GM23338 (cell line): ENCODE data around the gene MALRD1. TPM values are rescaled to one million over a fixed set of nuclear protein-coding genes. Genes with fewer than 3 reads are reported as not detected.

Experiments
- ATAC-seq: fragments of 200-7000 bp; cut with Tn5 transposase; 3 replicates; pipeline ENCODE4 v1.9.1; 2020
- DNase-seq: peaks from one replicate; pipeline ENCODE4 v3.0.0-alpha.2; 2015; ENCODE audit warnings: low spot score
- H2AFZ ChIP-seq: fragments of 200-600 bp; sonication (generic); 2 replicates; pipeline ENCODE4 v1.8.0; 2016; ENCODE audit warnings: antibody characterized with exemption, mild to moderate bottlenecking, moderate library complexity
- H3F3A ChIP-seq: fragments of 200-600 bp; sonication (generic); replicated peaks from 2 replicates; pipeline ENCODE4 v1.8.0; 2017; ENCODE audit warnings: antibody characterized with exemption, mixed run types, low read depth
- H3K27ac ChIP-seq: fragments of 200-600 bp; sonication (generic); 2 replicates; pipeline ENCODE4 v1.6.1; 2016; ENCODE audit warnings: low read depth
- H3K27me3 ChIP-seq: fragments of 200-600 bp; sonication (generic); 2 replicates; pipeline ENCODE4 v1.8.0; 2016; ENCODE audit warnings: mild to moderate bottlenecking, mixed run types, moderate library complexity; ENCODE audit not compliant: insufficient read depth
- H3K36me3 ChIP-seq: fragments of 200-600 bp; sonication (generic); 2 replicates; pipeline ENCODE4 v1.8.0; 2016; ENCODE audit warnings: mild to moderate bottlenecking; ENCODE audit not compliant: insufficient read depth
- H3K4me1 ChIP-seq: fragments of 200-600 bp; sonication (generic); 2 replicates; pipeline ENCODE4 v1.8.0; 2016; ENCODE audit warnings: mild to moderate bottlenecking, moderate library complexity; ENCODE audit not compliant: insufficient read depth
- H3K4me2 ChIP-seq: fragments of 200-600 bp; sonication (generic); 2 replicates; pipeline ENCODE4 v1.7.1; 2017; ENCODE audit warnings: mixed run types
- H3K4me3 ChIP-seq: fragments of 200-600 bp; sonication (generic); 2 replicates; pipeline ENCODE4 v1.6.1; 2016; ENCODE audit warnings: mixed run types
- H3K79me2 ChIP-seq: fragments of 200-600 bp; sonication (generic); replicated peaks from 2 replicates; pipeline ENCODE4 v1.8.0; 2017; ENCODE audit warnings: mild to moderate bottlenecking; ENCODE audit not compliant: insufficient read depth
- H3K9me2 ChIP-seq: fragments of 200-600 bp; sonication (generic); 2 replicates; pipeline ENCODE4 v1.8.0; 2017; ENCODE audit not compliant: insufficient read depth
- H4K20me1 ChIP-seq: fragments of 200-600 bp; sonication (generic); replicated peaks from 2 replicates; pipeline ENCODE4 v1.8.0; 2017; ENCODE audit warnings: mild to moderate bottlenecking; ENCODE audit not compliant: insufficient read depth
- H3K27ac Mint-ChIP-seq: 2 replicates; pipeline ENCODE4 v1.8.0; 2020; ENCODE audit warnings: inconsistent platforms, mild to moderate bottlenecking, moderate library complexity, mixed read lengths
- H3K27me3 Mint-ChIP-seq: 3 replicates; pipeline ENCODE4 v1.8.0; 2022; ENCODE audit warnings: low read depth, mild to moderate bottlenecking, moderate library complexity, mixed read lengths, inconsistent platforms; ENCODE audit not compliant: insufficient read depth, poor library complexity
- H3K36me3 Mint-ChIP-seq: 3 replicates; pipeline ENCODE4 v1.8.0; 2021; ENCODE audit warnings: low read depth, mild to moderate bottlenecking, inconsistent platforms, moderate library complexity, mixed read lengths
- H3K4me1 Mint-ChIP-seq: 3 replicates; pipeline ENCODE4 v1.8.0; 2020; ENCODE audit warnings: mild to moderate bottlenecking, inconsistent platforms, mixed read lengths
- H3K4me3 Mint-ChIP-seq: 3 replicates; pipeline ENCODE4 v1.8.0; 2021; ENCODE audit warnings: moderate library complexity, mild to moderate bottlenecking, inconsistent platforms, mixed read lengths
- H3K9me3 Mint-ChIP-seq: 3 replicates; pipeline ENCODE4 v1.8.0; 2020; ENCODE audit warnings: moderate library complexity, mild to moderate bottlenecking, inconsistent platforms, mixed read lengths
- ETS1 ChIP-seq: IDR thresholded peaks from 2 replicates; pipeline ENCODE4 v1.6.1; 2016; ENCODE audit warnings: antibody characterized with exemption
- EZH2 ChIP-seq: fragments of 200-600 bp; sonication (generic); IDR thresholded peaks from one replicate; pipeline ENCODE4 v1.8.0; 2017; ENCODE audit warnings: antibody characterized with exemption, mild to moderate bottlenecking, low read depth; ENCODE audit not compliant: unreplicated experiment
- EZH2phosphoT487 ChIP-seq: fragments of 200-600 bp; sonication (generic); IDR thresholded peaks from one replicate; pipeline ENCODE4 v1.8.1; 2018; ENCODE audit warnings: antibody characterized with exemption; ENCODE audit not compliant: unreplicated experiment
- JUNB ChIP-seq: IDR thresholded peaks from one replicate; pipeline ENCODE4 v1.6.1; 2016; ENCODE audit warnings: antibody characterized with exemption; ENCODE audit not compliant: unreplicated experiment
- POLR2AphosphoS5 ChIP-seq: IDR thresholded peaks from 2 replicates; pipeline ENCODE4 v1.6.1; 2016; ENCODE audit warnings: antibody characterized with exemption, low read depth
- STAT1 ChIP-seq: IDR thresholded peaks from one replicate; pipeline ENCODE4 v1.6.1; 2016; ENCODE audit warnings: antibody characterized with exemption; ENCODE audit not compliant: unreplicated experiment
- ZNF114 ChIP-seq: fragments of 250-450 bp; sonication (Bioruptor Pico); IDR thresholded peaks from 2 replicates; pipeline ENCODE4 v1.5.0; 2020; ENCODE audit warnings: mild to moderate bottlenecking, moderate library complexity
- ZNF331 ChIP-seq: fragments of 250-450 bp; sonication (Bioruptor Pico); IDR thresholded peaks from 2 replicates; pipeline ENCODE4 v1.5.0; 2020; ENCODE audit warnings: low read depth, mild to moderate bottlenecking, moderate library complexity
- ZNF462 ChIP-seq: fragments of 250-450 bp; sonication (Bioruptor Pico); IDR thresholded peaks from 2 replicates; pipeline ENCODE4 v1.5.0; 2020; ENCODE audit warnings: mild to moderate bottlenecking, moderate library complexity
- polyA plus RNA-seq: library from polyadenylated mRNA; unstranded; fragments of >200 nt; fragmentation: Nextera tagmentation; extraction: Ambion mirVana; gene quantifications from 2 replicates; pipeline ENCODE4 v1.2.1, GENCODE V29; 2016
- total RNA-seq: library from RNA; depleted of rRNA; stranded (reverse); fragments of >200 nt; shearing (Covaris generic); gene quantifications from 2 replicates; pipeline ENCODE4 v1.2.3, GENCODE V29; 2014

The MALRD1 gene
- total and polyA plus RNA-seq, 2 experiments from 2014 or later = 0.42 to 1.9 TPM

GRCh38 chr10:19756919-19757318, 708.3 kb downstream of the MALRD1 start:
- Mint-ChIP-seq H3K4me3 (no peak overlapping the region), H3K9me3 (no peaks in the 10 kb centered on the region; the same call in 2 of the 3 replicates), H3K36me3 (no peaks in the 10 kb centered on the region), H3K4me1 (no peaks in the 10 kb centered on the region), H3K27me3 (no peaks in the 10 kb centered on the region), H3K27ac (no peak overlapping the region)
- DNase-seq (no peak), ATAC-seq (no peak)
- Histone ChIP-seq H3K4me3 (no peak overlapping the region), H3K79me2 (no peaks in the 10 kb centered on the region), H2AFZ (no peak overlapping the region), H3K4me2 (no peak overlapping the region), H3K27me3 (no peaks in the 10 kb centered on the region), H3K36me3 (no peaks in the 10 kb centered on the region), H3K4me1 (no peaks in the 10 kb centered on the region), H3F3A (no peaks in the 10 kb centered on the region), H3K27ac (no peak overlapping the region), H4K20me1 (no peaks in the 10 kb centered on the region), H3K9me2 (no peaks in the 10 kb centered on the region)
- TF ChIP-seq ETS1 (no peak), ZNF462 (CRISPR knock-in tag) (no peak), JUNB (no peak), ZNF114 (CRISPR knock-in tag) (no peak), EZH2phosphoT487 (no peak), STAT1 (no peak), POLR2AphosphoS5 (no peak), EZH2 (no peak), ZNF331 (CRISPR knock-in tag) (no peak)
